Activated CD8-positive, alpha-beta memory T cell treated with anti-CD3 and anti-CD28 coated beads for 24 hours (primary cell): Measurements from ENCODE around the gene MSRB2.
"Not testable (repeated sequence)": the region's sequence is repeated elsewhere in the genome, so short reads cannot be mapped to it uniquely, and the experiment has no call there.

ENCODE experiments used
- DNase-seq: peaks from one replicate; pipeline ENCODE4 v3.0.0-alpha.2; 2020

MSRB2 gene

DNA sequence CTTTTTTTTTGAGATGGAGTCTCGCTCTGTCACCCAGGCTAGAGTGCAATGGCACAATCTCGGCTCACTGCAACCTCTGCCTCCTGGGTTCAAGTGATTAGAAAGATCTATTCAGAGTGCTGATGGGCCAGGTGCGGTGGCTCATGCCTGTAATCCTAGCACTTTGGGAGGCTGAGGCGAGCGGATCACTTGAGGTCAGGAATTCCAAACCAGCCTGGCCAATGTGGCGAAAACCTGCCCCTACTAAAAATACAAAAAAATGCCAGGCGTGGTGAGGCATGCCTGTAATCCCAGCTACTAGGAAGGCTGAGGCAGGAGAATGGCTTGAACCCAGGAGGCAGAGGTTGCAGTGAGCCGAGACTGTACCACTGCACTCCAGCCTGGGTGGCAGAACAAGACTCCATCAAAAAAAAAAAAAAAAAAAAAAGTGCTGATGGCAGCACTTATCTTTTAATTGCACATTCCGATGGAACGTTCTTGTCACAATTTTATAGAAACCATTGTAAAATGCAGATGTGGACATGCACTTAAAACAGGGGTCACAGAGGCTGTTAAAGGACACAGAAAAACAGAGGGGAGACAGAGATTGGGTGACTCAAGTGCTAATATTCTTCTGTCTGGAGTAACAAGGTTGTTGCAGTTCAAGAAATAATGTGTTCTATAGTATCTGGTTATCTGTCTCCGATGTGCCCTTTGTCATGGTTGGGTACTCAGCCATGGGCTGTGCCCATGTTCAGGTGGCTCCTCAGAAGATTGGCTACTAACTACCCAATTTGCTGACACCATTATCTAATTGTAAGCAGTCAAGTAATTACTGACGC lies 25.1 kb upstream of the MSRB2 start:
- DNase-seq, result not testable (repeated sequence)

DNA sequence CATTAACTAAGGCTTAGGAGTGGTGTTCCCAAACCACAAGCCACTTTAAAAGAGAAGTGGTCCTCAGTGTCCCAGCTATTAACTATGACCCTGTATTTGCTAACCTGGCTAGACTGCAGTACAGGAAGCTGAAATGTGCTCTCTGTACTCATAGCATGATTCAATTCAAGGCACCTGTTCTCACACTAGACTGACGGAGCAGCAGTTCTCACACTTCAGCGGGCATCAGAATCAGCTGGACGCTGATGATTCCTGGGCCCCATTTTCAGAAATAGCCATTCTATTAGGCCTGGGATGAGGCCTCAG lies 24.5 kb upstream of the MSRB2 start:
- DNase-seq, result no peak

DNA sequence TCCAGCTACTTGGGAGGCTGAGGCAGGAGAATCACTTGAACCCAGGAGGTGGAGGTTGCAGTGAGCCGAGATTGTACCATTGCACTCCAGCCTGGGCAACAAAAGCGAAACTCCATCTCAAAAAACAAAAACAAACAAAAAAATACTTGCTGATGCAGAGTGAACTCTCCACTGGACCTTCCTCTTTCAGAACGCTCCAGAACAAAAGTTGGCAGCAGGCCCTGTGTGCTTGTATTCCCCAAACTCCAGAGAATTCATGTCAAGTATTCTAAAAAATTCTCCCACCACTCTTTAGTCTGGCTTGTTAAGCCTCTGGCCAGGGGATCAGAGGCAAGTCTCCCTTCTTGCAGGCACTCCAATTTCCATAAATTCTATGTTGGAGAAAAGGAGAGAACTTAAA lies 22.8 kb upstream of the MSRB2 start:
- not testable (repeated sequence) for DNase-seq

DNA sequence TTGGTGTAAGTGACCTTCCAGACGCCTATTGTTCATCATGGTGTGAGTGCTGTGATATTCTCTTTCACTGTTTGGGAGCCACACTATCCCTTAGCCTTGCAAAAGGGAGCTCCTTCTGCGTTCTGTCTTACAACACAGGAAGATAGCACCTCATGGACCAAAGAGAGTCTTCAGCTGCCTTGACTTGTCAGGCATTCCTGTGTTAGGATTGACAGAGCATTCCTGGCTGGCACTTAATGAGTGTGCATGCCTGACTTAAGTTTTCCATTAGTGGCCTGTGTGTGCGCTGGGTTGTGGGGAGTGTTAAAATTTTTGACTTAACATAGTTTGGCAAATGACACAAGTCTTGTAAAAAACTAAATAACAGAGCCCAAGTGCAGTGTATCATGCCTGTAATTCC lies 21.9 kb upstream of the MSRB2 start:
- DNase-seq, result no peak

DNA sequence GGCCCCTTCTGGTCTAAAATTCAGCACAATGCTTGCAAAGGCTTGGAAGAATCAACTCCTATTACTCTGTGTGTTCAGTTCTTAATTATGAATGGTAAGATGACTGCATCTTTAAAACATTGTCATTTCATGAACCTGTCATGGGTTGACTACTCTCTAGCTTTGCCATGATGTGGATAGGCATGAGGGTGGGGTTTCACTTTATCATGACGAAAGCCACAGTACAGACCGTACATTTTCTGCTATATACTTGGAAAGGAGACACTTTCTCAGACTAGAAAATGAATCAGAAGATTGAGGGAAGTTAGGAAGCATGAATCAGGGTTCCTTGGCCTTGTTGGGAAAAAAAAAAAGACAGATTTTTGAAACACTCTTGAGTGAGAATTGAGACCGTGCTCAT lies 19.7 kb upstream of the MSRB2 start:
- DNase-seq, result no peak

DNA sequence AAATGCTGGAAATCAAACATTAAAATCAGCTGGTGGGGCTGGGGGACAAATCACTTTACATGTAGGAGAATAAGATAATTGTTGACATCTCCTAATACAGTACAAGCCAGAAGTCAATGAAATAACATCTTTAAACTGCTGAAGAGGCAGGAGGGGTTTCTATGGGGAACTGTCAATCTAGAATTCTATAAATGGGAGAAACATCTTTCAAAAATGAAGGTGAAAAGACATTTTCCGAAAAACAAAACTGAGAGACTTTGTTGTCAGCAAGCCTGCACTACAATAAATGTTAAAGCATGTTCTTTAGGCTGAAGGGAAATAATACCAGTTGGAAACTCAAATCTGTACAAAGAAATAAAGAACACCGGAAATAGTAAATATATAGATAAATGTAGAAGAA lies 17.3 kb upstream of the MSRB2 start:
- no peak for DNase-seq

DNA sequence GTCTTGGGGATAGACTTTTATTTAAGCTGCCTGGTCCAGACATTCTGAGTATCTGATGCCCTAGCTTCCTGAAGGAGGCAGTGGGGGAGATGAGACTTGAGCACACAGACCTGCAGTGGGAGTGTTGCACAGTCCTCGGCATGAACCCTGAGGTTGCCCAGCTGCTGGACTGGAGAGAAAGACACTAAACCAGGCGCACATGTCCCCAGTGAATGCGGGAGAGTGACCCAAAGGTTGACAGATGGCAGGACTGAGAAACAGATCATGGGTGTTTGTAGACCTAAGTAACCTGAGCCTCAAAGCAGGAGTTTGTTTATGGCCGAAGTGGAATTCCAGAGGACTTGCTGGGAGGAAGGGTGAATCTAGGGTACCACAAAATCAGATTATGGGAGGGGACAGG lies 15.7 kb upstream of the MSRB2 start:
- no peak for DNase-seq

DNA sequence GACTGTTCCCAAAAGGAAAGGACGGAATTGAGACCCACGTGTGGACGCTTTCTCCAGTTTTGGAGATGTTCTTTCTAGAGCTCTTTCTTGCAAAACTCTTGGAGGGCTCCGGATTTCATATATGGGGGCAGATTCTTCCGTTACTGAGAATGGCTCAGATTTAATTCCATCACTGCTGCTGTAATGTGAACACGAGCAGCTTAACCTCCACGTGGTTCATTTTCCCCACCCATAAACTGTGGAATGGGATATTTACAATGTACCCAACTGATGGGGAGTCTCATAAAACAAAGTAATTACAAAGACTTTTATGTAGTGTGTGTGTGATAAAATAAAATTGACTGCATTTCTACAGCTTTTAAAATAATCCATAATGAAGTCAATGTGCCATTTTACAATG lies 15.1 kb upstream of the MSRB2 start:
- DNase-seq, result no peak

DNA sequence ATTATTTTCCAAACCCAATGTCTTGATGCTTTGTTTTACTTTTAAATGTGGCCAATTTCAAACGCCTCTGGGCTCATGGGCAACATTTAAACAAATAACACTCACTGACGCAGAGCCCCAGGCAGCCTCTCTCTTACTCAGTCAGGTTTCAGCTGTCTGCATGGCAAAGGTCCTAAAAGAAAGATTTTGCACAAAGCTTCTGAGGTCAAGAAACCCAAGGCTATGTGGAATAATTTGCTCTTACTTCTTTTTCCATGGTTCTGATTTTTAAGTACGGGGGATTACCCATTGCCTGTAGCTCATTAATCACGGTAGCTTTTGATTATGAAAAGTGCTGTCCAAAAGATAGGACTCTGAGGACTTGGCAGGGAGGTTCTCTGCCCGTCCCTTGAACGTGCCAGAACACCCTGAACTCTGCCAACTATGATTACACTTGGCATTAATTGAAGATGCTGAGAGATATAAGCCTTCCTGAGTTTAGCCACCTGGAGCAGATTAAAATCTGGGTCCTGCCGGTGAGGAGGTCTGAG lies 14.1 kb upstream of the MSRB2 start:
- DNase-seq, result no peak

DNA sequence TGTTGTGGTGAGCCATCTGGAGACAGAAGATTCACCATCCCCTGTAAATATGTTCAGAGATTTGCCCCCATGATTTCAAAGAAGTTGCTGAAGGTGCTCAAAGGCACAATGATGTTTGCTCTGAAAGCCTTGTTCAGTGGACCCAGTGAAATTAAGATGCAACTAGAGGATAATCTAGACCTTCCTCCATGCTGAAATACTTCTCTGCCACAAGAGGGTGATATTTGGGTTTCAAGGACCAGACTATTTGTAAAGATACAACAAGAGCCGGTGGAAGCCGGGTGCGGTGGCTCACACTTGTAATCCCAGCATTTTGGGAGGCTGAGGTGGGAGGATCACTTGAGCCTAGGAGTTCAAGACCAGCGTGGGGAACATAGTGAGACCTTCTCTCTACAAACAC lies 13.5 kb upstream of the MSRB2 start:
- no peak for DNase-seq

DNA sequence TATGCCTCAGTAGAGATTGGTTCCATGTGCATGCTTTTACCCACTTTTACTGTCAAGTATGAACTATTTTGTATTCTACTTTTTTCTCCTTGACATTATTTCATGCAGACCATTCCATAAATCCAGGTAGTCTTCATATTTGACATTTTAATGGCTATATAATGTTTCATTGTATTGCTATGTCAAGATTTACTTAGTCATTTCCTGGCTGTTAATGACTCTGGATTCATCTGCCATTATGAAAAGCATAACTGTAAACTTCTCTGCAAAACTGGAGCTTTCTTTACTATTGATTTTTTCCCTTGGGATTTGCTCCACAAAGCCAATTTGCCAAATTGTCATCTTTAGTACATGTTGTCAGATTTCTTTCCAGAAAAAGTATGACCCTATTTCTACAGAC lies 6.8 kb upstream of the MSRB2 start:
- no peak for DNase-seq

DNA sequence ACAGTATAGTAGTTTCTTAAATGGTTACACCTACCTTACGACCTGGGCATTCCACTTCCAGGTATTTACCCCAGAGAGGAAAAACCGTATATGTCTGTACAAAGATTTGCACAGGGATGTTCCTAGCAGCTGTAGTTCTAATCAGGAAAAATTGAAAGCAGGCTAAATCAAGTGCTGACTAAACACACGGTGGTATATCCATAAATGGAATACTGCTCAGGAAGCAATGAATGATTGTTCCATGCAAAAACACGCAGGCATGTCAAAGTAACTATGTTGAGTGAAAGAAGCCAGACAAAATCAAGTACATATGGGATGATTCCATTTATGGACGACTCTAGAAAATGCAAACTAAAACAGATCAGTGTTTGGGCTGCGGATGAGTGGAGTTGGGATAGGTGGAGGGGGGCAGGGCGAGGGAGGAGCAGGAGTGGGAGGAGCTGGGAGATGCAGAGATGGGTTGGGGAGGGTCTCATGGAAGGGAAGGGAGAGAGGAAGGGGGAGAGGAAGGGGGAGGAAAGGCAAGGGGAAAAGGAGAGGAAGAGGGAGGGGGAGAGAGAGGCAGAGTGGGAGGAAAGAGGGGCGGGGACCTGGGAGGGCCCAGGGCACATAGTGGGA lies 484 bp upstream of the MSRB2 start:
- no peak for DNase-seq

DNA sequence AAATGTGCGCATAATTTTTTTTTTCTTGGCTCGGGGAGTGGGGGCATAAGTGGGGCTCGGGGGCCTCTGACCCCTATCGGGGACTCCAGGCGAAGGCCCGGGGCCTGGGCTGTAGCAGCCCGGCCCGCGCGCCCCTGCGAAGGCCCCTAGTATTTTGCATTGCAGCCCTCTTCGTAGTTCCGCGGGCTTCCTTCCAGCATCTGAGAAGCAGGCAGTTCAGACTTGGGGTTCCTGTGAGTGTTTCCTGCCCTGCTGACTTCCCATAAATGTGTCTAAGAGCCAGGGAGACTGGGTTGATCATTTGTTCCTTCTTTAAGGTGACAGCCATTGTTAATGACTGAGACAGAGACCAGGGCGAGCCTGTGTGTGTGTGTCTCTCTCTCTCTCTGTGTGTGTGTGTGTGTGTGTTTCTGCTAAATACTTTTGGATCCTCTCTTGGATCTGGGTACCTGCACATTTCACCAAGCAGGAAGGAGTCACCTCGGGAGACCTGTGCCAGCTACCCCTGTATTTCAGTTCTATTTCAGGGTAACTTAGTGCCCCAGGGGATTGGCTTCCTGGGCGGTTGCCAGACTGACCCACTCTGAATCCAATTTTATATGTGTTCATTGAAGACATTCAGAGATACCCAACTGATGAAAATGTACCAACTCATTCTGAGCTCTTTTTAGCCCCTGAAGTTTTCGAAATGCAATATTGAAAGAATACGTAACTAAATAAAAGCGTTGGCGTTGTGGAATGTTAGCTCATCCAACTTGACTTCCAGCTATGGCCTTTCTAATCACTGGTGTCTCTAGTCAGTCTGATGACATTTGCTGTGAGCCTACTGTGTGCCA lies 805 bp downstream of the MSRB2 start:
- peak; percentile 75 for DNase-seq

DNA sequence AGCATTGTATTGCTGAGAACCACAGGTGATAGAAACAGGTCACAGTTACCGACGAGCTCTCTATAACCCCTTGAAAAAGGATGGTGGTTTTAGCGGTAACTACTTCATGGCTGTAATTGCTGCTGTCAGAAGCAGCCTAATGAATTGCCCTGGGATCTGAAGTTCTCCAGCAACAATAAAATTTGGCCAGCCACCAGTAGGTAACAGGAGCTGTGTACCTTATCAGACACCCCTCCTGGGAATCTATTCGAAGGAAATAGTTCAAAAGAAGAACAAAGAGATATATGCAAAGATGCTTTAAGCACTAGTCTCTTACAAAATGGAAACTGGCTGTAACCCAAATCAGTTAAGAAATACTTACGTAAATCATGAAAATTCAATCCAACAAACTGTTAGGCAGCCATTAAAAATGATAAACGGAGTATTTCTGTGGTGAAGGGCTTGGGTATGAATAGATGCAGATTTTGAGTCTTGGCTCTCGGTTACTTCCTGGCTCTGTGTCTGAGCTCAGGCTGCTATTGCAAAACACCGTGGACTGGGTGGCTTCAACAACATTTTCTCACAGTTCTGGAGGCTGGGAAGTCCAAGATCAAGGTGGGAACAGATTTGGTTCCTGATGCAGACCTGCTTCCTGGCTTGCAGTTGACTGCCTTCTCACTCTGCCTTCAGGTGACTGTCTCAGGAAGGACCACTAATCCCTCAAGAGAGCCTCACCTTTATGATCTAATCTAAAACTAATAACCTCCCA lies 1.6 kb downstream of the MSRB2 start:
- no peak for DNase-seq

DNA sequence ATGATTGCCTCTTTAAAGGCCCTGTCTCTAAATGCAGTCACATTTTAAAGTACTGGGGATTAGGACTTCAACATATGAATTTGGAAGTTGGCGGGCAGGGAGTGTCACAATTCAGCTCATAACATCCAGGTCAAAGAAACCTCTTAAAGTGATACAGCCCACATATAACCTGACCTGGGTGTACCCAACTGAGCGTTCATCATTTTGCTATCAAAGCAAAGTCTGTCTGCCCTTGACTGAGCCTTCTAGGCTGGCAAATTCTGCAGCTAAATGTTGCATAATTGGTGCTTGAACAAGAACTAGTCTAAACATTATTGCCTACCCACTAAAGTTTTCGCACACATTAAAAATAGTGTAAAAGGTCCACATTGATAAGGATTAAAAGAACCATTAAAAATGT lies 3.7 kb downstream of the MSRB2 start:
- DNase-seq, result no peak

DNA sequence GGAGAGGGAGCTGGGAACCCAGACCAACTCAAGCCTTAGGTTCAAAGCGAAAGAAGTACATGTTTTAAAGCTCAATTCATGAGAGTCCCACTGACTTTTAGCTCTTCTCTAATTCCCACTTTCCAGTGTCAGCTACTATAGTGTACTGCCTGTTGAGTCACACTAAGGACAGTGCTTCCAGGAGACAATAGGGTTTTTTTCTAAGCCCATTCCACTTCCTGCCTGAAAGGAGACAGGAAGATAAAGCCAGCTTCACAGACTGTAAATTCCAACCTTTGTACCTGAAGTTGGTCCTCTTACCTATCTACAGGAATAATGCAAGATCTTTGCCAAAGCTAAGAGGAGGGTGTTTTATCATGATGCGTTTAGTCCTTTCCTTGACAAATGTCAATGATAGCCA lies 4.4 kb downstream of the MSRB2 start:
- no peak for DNase-seq

DNA sequence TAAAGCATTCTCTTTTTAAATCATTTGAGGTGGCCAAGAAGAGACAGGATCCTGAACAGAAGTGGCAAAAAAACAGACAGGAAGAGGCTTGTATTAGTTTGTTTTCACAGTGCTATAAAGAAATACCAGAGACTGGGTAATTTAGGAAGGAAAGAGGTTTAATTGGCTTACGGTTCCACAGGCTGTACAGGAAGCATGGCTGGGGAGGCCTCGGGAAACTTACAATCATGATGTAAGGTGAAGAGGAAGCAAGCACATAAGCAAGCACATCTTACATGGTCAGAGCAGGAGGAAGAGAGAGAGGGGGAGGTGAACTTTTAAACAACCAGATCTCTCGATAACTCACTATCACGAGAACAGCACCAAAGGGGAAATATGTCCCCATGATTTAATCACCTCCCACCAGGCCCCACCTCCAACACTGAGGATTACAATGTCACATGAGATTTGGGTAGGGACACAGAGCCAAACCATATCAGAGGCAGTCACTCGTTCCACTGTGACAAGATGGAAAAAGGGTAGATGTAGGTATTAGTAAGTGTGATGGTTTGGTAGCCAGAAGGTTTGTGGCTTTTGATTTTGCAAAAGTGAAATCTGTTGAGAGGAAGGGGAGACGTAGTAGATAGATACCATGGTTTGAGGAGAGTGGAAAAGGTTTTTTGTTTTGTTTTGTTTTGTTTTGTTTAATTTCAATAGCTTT lies 5.1 kb downstream of the MSRB2 start:
- DNase-seq, result no peak

DNA sequence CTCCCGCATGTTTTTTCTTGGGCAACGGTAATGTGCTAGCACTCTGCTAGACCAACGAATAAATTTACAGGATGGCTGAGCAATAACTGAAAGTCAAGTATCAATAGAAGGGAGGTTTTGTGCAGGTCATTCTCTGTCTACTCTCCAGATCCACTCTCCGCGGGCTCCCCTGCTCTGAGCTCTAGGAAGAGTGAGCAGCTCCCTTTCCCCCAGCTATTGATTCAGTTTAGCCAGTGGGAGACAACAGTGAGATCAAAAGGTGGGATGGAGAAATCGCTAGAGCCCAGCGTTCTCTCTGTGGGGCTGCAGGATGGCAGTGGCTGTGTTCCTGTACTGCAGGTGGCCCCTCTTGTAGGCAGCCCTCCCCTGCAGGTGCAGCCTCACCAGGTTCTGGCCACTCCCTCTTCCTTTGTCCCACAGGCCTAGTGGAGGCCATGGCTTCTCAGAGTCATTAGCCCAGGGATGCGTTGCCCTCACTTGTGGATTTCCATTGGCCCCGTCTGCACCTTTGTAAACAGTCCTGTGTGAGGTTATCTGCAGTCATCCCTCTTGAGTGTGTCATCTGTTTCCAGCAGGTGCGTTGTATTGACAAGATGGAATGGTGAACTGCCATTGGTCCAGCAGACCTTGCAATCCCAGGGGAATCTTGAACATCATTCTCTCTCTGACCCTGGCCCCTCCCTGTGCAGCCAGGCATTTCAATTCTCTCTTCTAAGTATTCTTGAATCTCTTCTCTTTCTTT lies 11.1 kb downstream of the MSRB2 start:
- no peak for DNase-seq

DNA sequence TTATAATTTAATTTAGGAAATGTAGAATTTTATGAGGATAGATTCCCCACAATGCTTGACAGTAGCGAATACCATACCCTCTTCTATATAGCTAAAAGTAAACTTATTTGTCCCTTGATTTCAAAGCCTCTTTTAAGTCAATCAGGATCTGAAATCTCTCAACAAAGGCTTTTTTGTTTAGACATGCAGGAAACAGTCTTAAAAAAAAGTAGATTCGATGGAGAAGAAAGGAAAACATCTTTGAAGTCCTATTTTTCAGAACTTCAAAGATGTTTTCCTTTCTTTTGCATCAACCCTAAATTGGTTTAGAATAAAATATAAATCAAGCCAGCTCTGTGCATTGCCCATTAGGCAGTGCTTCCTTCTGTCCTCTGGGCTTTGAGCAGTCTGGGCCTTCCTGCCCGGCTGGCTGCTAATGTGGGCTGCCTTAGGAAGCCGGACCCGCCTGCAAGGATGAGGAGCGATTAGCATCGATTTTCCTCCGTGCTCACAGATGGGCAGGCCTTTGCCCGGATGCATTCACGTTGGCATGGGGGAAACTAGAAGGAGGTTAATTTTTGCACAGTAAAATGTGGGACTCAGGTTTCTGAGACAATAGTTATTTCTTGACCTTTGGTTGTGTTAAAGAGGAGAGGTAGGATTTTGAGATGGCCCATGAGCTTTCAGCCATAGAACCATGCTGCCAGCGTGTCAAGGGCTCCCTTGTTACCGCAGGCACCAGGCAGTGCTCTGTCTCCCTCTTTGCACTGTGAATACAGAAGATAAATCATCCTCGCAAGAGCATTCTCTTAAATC lies 15.5 kb downstream of the MSRB2 start:
- no peak for DNase-seq

DNA sequence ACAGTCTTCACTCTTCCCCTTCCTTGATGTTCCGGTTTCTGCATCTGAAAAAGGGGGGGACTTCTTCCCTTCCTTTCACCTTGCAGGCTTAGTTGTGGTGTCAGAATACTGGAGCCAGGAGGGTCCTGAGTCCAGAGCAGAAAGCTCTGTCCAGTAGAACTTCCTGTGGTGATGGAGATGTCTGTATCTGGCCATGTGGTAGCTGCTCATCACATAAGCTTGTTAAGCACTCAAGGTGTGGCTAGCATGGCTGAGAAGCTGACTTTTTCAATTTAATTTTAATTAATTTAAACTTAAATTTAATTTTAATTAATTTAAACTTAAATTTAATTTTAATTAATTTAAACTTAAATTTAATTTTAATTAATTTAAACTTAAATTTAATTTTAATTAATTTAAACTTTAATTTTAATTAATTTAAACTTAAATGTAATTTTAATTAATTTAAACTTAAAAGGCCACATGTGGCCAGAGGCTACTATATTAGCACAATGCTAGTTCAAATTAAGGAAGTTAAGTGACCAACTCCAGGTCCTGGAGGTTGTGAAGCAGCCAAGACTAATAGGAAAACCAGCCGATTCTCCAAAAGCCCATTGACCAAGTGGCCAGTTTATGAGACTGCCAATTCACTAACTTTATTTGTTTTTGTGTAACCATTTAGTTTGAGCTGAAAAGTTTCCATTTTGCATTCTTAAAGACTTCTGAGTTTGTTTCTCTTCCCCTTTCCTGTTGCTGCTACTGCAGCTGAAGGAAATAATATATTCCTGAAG lies 16.3 kb downstream of the MSRB2 start:
- no peak for DNase-seq
